ENCODE data around the gene TEX19.

TEX19 gene, protein sequence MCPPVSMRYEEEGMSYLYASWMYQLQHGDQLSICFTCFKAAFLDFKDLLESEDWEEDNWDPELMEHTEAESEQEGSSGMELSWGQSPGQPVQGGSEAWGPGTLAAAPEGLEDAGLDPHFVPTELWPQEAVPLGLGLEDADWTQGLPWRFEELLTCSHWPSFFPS

GRCh38 chr17:82358465-82359350 lies at the start of gene TEX19:
Gene TEX19 (plus strand): TSS chr17:82359247. CDS start chr17:82362151, 2,904 bp downstream.
- no peak for DNase-seq (ENCODE audit: low spot score)
- TF ChIP-seq, protein P1, sequence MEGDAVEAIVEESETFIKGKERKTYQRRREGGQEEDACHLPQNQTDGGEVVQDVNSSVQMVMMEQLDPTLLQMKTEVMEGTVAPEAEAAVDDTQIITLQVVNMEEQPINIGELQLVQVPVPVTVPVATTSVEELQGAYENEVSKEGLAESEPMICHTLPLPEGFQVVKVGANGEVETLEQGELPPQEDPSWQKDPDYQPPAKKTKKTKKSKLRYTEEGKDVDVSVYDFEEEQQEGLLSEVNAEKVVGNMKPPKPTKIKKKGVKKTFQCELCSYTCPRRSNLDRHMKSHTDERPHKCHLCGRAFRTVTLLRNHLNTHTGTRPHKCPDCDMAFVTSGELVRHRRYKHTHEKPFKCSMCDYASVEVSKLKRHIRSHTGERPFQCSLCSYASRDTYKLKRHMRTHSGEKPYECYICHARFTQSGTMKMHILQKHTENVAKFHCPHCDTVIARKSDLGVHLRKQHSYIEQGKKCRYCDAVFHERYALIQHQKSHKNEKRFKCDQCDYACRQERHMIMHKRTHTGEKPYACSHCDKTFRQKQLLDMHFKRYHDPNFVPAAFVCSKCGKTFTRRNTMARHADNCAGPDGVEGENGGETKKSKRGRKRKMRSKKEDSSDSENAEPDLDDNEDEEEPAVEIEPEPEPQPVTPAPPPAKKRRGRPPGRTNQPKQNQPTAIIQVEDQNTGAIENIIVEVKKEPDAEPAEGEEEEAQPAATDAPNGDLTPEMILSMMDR (IDR thresholded peaks at IDR 0.05; ENCODE audit: extremely low read depth, missing control alignments): no peak

DNA sequence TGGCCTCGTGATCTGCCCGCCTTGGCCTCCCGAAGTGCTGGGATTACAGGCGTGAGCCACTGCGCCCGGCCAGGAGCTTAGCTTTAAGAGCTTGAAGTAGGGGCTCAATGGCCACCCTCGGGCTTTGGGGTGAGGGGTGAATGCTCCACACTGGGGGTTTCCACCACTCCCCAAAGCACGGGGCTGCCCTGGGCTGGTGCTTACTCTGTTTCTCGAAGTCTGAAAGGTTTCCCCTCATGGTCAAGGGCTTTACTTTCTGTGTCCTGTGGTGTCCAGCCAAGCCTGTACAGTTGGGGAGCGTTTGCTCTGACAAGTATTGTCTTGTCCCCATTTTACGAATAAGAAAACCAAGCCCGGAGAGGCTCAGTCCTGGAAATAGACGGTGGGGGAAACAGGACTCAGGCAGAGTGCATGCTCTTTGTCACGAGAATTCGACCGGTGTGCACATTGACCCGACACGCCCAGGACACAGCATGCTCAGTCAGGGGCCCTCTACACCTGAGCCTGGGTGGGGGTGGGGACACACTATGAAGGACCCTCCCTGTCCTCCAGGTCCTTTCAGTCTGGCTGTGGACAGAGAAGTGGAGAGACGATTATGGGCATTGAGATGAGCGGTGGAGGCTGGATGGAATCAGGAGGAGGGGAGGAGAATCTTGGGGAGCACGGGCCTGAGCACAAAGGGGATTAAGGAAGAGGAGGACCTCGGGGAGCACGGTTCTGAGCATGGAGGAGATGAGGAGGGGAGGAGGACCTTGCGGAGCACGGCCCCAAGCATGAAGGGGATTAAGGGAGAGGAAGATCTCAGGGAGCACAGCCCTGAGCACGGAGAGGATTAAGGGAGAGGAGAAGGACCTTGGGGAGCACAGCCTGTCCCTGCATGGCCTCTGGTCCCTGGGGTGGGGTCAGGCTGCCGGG lies 49.1 kb upstream of the TEX19 start:
- DNase-seq (ENCODE audit: low spot score): no peak
- TF ChIP-seq, protein P1 (IDR thresholded peaks at IDR 0.05; ENCODE audit: extremely low read depth, missing control alignments): no peak

DNA sequence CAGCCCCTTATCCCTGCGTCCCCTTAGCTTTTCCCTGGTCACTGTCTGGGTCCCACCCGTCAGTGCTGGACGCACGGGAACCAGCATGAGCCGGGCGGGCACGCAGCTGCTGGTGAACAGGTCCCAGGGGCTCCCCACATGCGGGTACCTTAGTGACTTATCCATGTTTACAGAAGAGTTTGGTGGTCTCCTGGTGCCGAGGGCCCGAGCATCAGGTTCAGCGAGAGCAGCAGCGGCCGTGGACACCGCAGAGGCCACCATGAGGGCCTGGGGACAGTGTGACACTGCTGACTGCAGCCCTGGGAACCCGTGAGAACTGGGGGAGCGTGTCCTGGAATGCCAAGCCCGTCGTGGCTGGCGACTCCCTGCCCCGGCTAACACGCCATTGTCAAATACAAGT lies 48.2 kb upstream of the TEX19 start:
- TF ChIP-seq, protein P1 (IDR thresholded peaks at IDR 0.05; ENCODE audit: extremely low read depth, missing control alignments): no peak

GRCh38 chr17:82311971-82312370 lies 47.1 kb upstream of the TEX19 start:
- TF ChIP-seq, protein P1 (IDR thresholded peaks at IDR 0.05; ENCODE audit: extremely low read depth, missing control alignments): no peak
- no peak for DNase-seq (ENCODE audit: low spot score)

More for the DNA sequence above, 48.2 kb upstream of the TEX19 start:
- no peak for DNase-seq (ENCODE audit: low spot score)

DNA sequence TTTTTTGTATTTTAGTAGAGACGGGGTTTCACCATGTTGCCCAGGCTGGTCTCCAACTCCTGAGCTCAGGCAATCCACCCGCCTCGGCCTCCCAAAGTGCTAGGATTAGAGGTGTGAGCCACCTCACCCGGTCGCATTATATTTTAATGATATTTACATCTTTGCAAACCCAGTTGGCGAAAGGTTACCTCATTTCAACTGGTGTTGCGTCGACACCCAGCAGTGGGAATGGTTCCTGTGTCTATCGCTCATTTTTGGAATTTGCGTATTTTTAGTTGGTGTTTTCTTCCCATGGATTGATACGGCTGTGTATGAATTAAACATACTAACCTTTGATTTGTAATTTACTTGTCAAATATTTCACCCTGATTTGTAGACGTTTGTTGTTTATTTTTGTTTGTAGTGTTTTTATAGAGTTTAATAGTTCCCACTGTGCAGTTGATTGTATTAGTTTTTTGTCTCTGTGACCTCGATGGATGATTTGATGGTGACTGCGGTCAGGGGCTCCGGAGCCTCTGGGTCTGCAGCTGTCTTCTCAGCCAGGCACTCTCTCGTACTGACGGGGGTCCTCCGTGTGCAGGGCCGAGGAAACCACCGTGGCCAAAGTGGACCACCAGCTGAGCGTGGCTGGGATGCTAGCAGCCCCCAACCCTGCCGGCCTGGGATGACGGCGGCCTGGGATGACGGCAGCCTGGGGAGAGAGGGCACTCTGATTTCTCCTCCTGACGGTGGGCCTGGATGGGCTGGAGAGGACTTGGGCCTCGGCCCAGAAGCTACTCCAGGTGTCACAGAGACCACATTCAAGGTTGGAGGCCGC lies 45.6 kb upstream of the TEX19 start:
- TF ChIP-seq, protein P1 (IDR thresholded peaks at IDR 0.05; ENCODE audit: extremely low read depth, missing control alignments): no peak
- DNase-seq (ENCODE audit: low spot score): no peak

DNA sequence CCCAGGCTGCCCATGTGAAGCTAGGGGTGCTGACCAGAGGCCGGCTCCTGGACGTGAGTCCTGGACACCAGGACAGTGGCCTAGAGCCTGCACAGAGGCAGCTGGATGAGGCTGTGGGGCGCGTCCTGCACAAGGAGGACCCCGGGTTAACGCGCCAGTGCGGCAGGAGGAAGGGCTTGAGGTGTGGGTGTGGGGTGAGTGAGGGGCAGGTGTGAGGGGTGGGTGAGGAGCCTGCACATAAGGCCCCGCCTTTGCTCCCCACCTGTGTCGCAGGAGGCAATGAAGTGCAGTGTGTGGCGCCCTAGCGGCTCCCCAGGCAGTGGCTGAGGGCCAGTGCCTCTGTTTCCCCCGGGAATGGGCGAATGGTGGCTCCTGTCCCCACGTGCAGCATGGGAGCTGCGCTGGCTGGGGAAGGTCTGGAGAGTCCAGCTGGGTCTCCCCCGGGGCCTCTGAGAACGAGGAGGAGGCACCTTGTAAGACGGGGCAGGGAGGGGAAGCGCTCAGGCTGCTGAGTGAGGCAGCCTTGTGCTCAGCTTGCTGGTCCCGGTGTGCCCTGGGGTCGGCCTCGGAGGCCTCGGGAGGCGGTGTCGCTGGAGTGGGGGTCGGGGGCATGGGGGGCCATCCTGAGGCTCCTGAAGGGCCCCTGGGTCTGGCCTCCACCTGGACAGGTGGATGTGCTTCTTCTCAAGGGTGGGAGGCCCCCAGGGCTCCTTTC lies 44.9 kb upstream of the TEX19 start:
- TF ChIP-seq, protein P1 (IDR thresholded peaks at IDR 0.05; ENCODE audit: extremely low read depth, missing control alignments): no peak
- no peak for DNase-seq (ENCODE audit: low spot score)
